MM.1S (cell line): Measurements from ENCODE around the gene SLC18B1.

Source experiments
- DNase-seq: peaks from one replicate; pipeline ENCODE4 v3.0.0-alpha.2; 2015
- H2AFZ ChIP-seq: fragments of 300-600 bp; sonication (generic); 2 replicates; pipeline ENCODE4 v1.6.0; 2016; ENCODE audit warnings: antibody characterized with exemption, low read length
- H3F3A ChIP-seq: fragments of 300-600 bp; sonication (generic); 2 replicates; pipeline ENCODE4 v1.6.1; 2016; ENCODE audit warnings: mild to moderate bottlenecking, antibody characterized with exemption, low read length, moderate library complexity, mixed read lengths; ENCODE audit not compliant: insufficient read depth
- H3K27ac ChIP-seq: fragments of 300-600 bp; sonication (generic); 2 replicates; pipeline ENCODE4 v1.5.1; 2016; ENCODE audit warnings: mild to moderate bottlenecking, low read length
- H3K27me3 ChIP-seq: fragments of 300-600 bp; sonication (generic); replicated peaks from 2 replicates; pipeline ENCODE4 v1.6.0; 2016; ENCODE audit warnings: low read length; ENCODE audit not compliant: insufficient read depth
- H3K36me3 ChIP-seq: fragments of 300-600 bp; sonication (generic); replicated peaks from 2 replicates; pipeline ENCODE4 v1.6.1; 2016; ENCODE audit warnings: mild to moderate bottlenecking, low read length, mixed read lengths; ENCODE audit not compliant: insufficient read depth
- H3K4me1 ChIP-seq: fragments of 300-600 bp; sonication (generic); 2 replicates; pipeline ENCODE4 v1.6.1; 2016; ENCODE audit warnings: low read length, mixed read lengths
- H3K4me2 ChIP-seq: fragments of 300-600 bp; sonication (generic); 2 replicates; pipeline ENCODE4 v1.6.0; 2016; ENCODE audit warnings: low read depth, low read length
- H3K4me3 ChIP-seq: fragments of 300-600 bp; sonication (generic); 2 replicates; pipeline ENCODE4 v1.5.1; 2016; ENCODE audit warnings: low read length, mixed read lengths
- H3K79me2 ChIP-seq: fragments of 300-600 bp; sonication (generic); 2 replicates; pipeline ENCODE4 v1.6.1; 2016; ENCODE audit warnings: mixed run types, low read length, mixed read lengths
- H3K9ac ChIP-seq: fragments of 300-600 bp; sonication (generic); 2 replicates; pipeline ENCODE4 v1.6.1; 2016; ENCODE audit warnings: low read length, mixed read lengths
- H3K9me2 ChIP-seq: fragments of 300-600 bp; sonication (generic); replicated peaks from 2 replicates; pipeline ENCODE4 v1.6.1; 2016; ENCODE audit warnings: mild to moderate bottlenecking, low read length, mixed read lengths; ENCODE audit not compliant: insufficient read depth
- H3K9me3 ChIP-seq: fragments of 300-600 bp; sonication (generic); replicated peaks from 2 replicates; pipeline ENCODE4 v1.6.1; 2016; ENCODE audit warnings: mild to moderate bottlenecking, low read length, mixed read lengths; ENCODE audit not compliant: insufficient read depth
- H4K20me1 ChIP-seq: fragments of 300-600 bp; sonication (generic); 2 replicates; pipeline ENCODE4 v1.6.1; 2016; ENCODE audit warnings: mild to moderate bottlenecking, low read length, moderate library complexity, mixed read lengths; ENCODE audit not compliant: insufficient read depth
- EZH2 ChIP-seq: fragments of 300-600 bp; sonication (generic); optimal IDR thresholded peaks from 2 replicates; pipeline ENCODE3; 2017; ENCODE audit warnings: low read depth, mild to moderate bottlenecking, antibody characterized with exemption, low read length, mixed read lengths
- EZH2phosphoT487 ChIP-seq: fragments of 300-600 bp; sonication (generic); IDR thresholded peaks from 2 replicates; pipeline ENCODE4 v1.6.1; 2018; ENCODE audit warnings: antibody characterized with exemption, low read length
- TF ChIP-seq, protein P1 (sequence below): fragments of 300-600 bp; sonication (generic); IDR thresholded peaks from 2 replicates; pipeline ENCODE4 v1.5.1; 2016; ENCODE audit warnings: antibody characterized with exemption, low read length, mixed read lengths

The SLC18B1 gene

GRCh38 chr6:132751828-132752227 is 46.6 kb downstream of the SLC18B1 start:
- H3K4me2 ChIP-seq, result no peak overlapping the region

GRCh38 chr6:132751306-132751705 is 47.1 kb downstream of the SLC18B1 start:
- H3K79me2 ChIP-seq, result no peaks in the 10 kb centered on the region
- no peaks in the 10 kb centered on the region for H4K20me1 ChIP-seq
- H3K27me3 ChIP-seq, result no peaks in the 10 kb centered on the region
- no peak overlapping the region for H2AFZ ChIP-seq
- H3K4me3 ChIP-seq, result no peak overlapping the region
- H3K36me3 ChIP-seq, result no peaks in the 10 kb centered on the region
- no peaks in the 10 kb centered on the region for H3K9me2 ChIP-seq
- no peaks in the 10 kb centered on the region for H3F3A ChIP-seq
- H3K4me1 ChIP-seq, result no peaks in the 10 kb centered on the region
- no peaks in the 10 kb centered on the region for H3K9me3 ChIP-seq
- no peak overlapping the region for H3K4me2 ChIP-seq
- DNase-seq, result no peak
- H3K27ac ChIP-seq, result no peak overlapping the region
- no peak overlapping the region for H3K9ac ChIP-seq
- TF ChIP-seq EZH2phosphoT487 (no peak), EZH2 (no peak)
- TF ChIP-seq, protein P1, sequence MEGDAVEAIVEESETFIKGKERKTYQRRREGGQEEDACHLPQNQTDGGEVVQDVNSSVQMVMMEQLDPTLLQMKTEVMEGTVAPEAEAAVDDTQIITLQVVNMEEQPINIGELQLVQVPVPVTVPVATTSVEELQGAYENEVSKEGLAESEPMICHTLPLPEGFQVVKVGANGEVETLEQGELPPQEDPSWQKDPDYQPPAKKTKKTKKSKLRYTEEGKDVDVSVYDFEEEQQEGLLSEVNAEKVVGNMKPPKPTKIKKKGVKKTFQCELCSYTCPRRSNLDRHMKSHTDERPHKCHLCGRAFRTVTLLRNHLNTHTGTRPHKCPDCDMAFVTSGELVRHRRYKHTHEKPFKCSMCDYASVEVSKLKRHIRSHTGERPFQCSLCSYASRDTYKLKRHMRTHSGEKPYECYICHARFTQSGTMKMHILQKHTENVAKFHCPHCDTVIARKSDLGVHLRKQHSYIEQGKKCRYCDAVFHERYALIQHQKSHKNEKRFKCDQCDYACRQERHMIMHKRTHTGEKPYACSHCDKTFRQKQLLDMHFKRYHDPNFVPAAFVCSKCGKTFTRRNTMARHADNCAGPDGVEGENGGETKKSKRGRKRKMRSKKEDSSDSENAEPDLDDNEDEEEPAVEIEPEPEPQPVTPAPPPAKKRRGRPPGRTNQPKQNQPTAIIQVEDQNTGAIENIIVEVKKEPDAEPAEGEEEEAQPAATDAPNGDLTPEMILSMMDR, result no peak

More at GRCh38 chr6:132751828-132752227, 46.6 kb downstream of the SLC18B1 start:
- Histone ChIP-seq H3K27me3 (no peaks in the 10 kb centered on the region), H2AFZ (no peak overlapping the region), H4K20me1 (no peaks in the 10 kb centered on the region), H3K36me3 (no peaks in the 10 kb centered on the region), H3K4me3 (no peak overlapping the region), H3K9ac (no peak overlapping the region), H3F3A (no peaks in the 10 kb centered on the region), H3K4me1 (no peaks in the 10 kb centered on the region), H3K9me2 (no peaks in the 10 kb centered on the region), H3K27ac (no peak overlapping the region), H3K79me2 (no peaks in the 10 kb centered on the region), H3K9me3 (no peaks in the 10 kb centered on the region)
- DNase-seq, result no peak
- no peak for TF ChIP-seq EZH2

DNA sequence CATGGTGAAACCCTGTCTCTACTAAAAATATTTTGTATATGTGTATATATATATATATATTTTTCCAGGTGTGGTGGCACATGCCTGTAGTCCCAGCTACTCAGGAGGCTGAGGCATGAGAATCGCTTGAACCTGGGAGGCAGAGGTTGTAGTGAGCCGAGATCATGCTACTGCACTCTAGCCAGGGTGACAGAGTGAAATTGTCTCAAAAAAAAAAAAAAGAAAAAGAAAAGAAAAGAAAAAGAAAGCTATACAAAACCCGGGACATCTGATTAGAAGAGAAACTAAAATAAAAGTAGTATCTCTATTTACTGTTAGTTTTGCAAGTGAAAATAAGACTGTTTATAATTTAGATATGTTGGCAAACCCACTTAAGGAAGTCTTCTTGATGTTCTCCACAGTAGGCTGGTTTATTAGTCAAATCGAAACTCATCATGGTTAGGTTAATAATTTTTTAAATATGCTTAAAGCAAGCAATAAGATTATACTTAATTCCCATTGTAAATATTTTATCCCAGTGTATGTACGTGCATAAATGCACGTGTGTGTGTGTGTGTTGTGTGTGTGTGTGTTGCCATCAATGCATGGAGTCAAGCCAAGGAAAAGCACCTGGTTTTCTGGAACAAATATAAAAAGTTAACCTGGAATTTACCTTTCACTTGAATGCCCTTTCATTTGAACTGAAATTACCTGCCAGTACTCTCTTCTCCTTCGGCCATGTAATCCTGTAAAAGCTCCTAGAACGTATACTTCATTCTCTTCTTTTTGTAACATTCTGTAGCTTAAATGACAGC is 47.8 kb downstream of the SLC18B1 start:
- no peak overlapping the region for H3K4me3 ChIP-seq

More for the DNA sequence above, 47.8 kb downstream of the SLC18B1 start:
- Histone ChIP-seq H3K4me1 (no peaks in the 10 kb centered on the region), H3F3A (no peaks in the 10 kb centered on the region), H3K79me2 (no peaks in the 10 kb centered on the region), H2AFZ (no peak overlapping the region), H3K9ac (no peak overlapping the region), H3K4me2 (no peak overlapping the region), H3K27ac (no peak overlapping the region), H4K20me1 (no peaks in the 10 kb centered on the region), H3K9me3 (no peaks in the 10 kb centered on the region), H3K27me3 (no peaks in the 10 kb centered on the region), H3K9me2 (no peaks in the 10 kb centered on the region), H3K36me3 (no peaks in the 10 kb centered on the region)
- TF ChIP-seq, protein P1, result no peak
- TF ChIP-seq EZH2, result no peak
- no peak for TF ChIP-seq EZH2phosphoT487
- DNase-seq, result no peak
